ENCODE measurements around the gene PLA2G7. TPM values are rescaled to one million over a fixed set of nuclear protein-coding genes. Genes with fewer than 3 reads are reported as not detected.
A peak's percentile ranks its signal among the peaks of the same experiment; 100 is the strongest.

PLA2G7 gene
- total RNA-seq, 1 experiment from 2014 or later = not detected

- H3K36me3 Mint-ChIP-seq (ENCODE audit: insufficient read depth, unreplicated experiment) = peaks cover 18% of the 10 kb centered on the region
- H3K27ac Mint-ChIP-seq (ENCODE audit: low read depth, unreplicated experiment) = no peak overlapping the region
- H3K27me3 Mint-ChIP-seq (ENCODE audit: insufficient read depth, unreplicated experiment) = no peaks in the 10 kb centered on the region
- POLR2A ChIA-PET = interaction anchor here (1.4 kb wide), 1 partner anchor 10 kb away, joined by 4 read pairs; no protein-coding TSS in a partner anchor
- no peak for TF ChIP-seq CTCF (IDR thresholded peaks at IDR 0.05; ENCODE audit: unreplicated experiment)
- no peak overlapping the region for H3K4me3 Mint-ChIP-seq (ENCODE audit: unreplicated experiment)
- no peaks in the 10 kb centered on the region for H3K4me1 Mint-ChIP-seq (ENCODE audit: insufficient read depth, unreplicated experiment)
- intact Hi-C loops (cut with micrococcal nuclease) = no loop called here
- no peak for DNase-seq (ENCODE audit: unreplicated experiment)
- CTCF ChIA-PET = interaction anchor here (0.9 kb wide), 1 partner anchor 736 kb away, joined by 3 read pairs; no protein-coding TSS in a partner anchor
- no TSS peak for BruUV-seq (replicated peaks)
- no peaks in the 10 kb centered on the region for H3K9me3 Mint-ChIP-seq (ENCODE audit: unreplicated experiment)
Measured at GRCh38 chr6:46667377-46667776, 67.8 kb downstream of the PLA2G7 start.

GRCh38 chr6:46661483-46661882 lies 73.7 kb downstream of the PLA2G7 start:
- no peak for DNase-seq (ENCODE audit: unreplicated experiment)
- POLR2A ChIA-PET = interaction anchor here (1.7 kb wide), 1 partner anchor 9 kb away, joined by 8 read pairs; the partner anchor contains the start of genes CYP39A1 and SLC25A27
- peaks cover 18% of the 10 kb centered on the region for H3K36me3 Mint-ChIP-seq (ENCODE audit: insufficient read depth, unreplicated experiment)
- no TSS peak for BruUV-seq (replicated peaks)
- intact Hi-C loops (cut with micrococcal nuclease) = no loop called here
- CTCF ChIA-PET = interaction anchor here (1.0 kb wide), 1 partner anchor 13 kb away, joined by 3 read pairs; no protein-coding TSS in a partner anchor
- no peaks in the 10 kb centered on the region for H3K9me3 Mint-ChIP-seq (ENCODE audit: unreplicated experiment)
- TF ChIP-seq CTCF (IDR thresholded peaks at IDR 0.05; ENCODE audit: unreplicated experiment) = no peak
- H3K4me1 Mint-ChIP-seq (ENCODE audit: insufficient read depth, unreplicated experiment) = no peaks in the 10 kb centered on the region
- H3K27ac Mint-ChIP-seq (ENCODE audit: low read depth, unreplicated experiment) = no peak overlapping the region
- no peak overlapping the region for H3K4me3 Mint-ChIP-seq (ENCODE audit: unreplicated experiment)
- H3K27me3 Mint-ChIP-seq (ENCODE audit: insufficient read depth, unreplicated experiment) = no peaks in the 10 kb centered on the region

- ChIA-PET CTCF (interaction anchor here (1.3 kb wide), 1 partner anchor 170 kb away, joined by 3 read pairs; no protein-coding TSS in a partner anchor), POLR2A (interaction anchor here (1.0 to 1.2 kb wide), 2 partner anchors 10 to 20 kb away, joined by 3 to 4 read pairs; no protein-coding TSS in a partner anchor)
- no TSS peak for BruUV-seq (replicated peaks)
- Mint-ChIP-seq H3K36me3 (ENCODE audit: insufficient read depth, unreplicated experiment) (peaks cover 28% of the 10 kb centered on the region), H3K9me3 (ENCODE audit: unreplicated experiment) (no peaks in the 10 kb centered on the region), H3K27ac (ENCODE audit: low read depth, unreplicated experiment) (no peak overlapping the region), H3K4me1 (ENCODE audit: insufficient read depth, unreplicated experiment) (no peaks in the 10 kb centered on the region), H3K27me3 (ENCODE audit: insufficient read depth, unreplicated experiment) (no peaks in the 10 kb centered on the region), H3K4me3 (ENCODE audit: unreplicated experiment) (no peak overlapping the region)
- intact Hi-C loops (cut with micrococcal nuclease) = no loop called here
- no peak for TF ChIP-seq CTCF (IDR thresholded peaks at IDR 0.05; ENCODE audit: unreplicated experiment)
- no peak for DNase-seq (ENCODE audit: unreplicated experiment)
Measured at GRCh38 chr6:46657642-46658041, 77.5 kb downstream of the PLA2G7 start.

- Mint-ChIP-seq H3K36me3 (ENCODE audit: insufficient read depth, unreplicated experiment) (peaks cover 28% of the 10 kb centered on the region), H3K4me1 (ENCODE audit: insufficient read depth, unreplicated experiment) (no peaks in the 10 kb centered on the region), H3K27ac (ENCODE audit: low read depth, unreplicated experiment) (no peak overlapping the region), H3K27me3 (ENCODE audit: insufficient read depth, unreplicated experiment) (no peaks in the 10 kb centered on the region), H3K4me3 (ENCODE audit: unreplicated experiment) (no peak overlapping the region), H3K9me3 (ENCODE audit: unreplicated experiment) (no peaks in the 10 kb centered on the region)
- ChIA-PET CTCF (interaction anchor here (0.6 to 1.3 kb wide), 4 partner anchors 19 to 627 kb away, joined by 3 to 6 read pairs (median 3); no protein-coding TSS in a partner anchor), POLR2A (interaction anchor here (0.8 to 1.7 kb wide), 2 partner anchors 18 to 166 kb away, joined by 3 to 10 read pairs; no protein-coding TSS in a partner anchor)
- peak; percentile 11 for TF ChIP-seq CTCF (IDR thresholded peaks at IDR 0.05; ENCODE audit: unreplicated experiment)
- no TSS peak for BruUV-seq (replicated peaks)
- DNase-seq (ENCODE audit: unreplicated experiment) = no peak
- intact Hi-C loops (cut with micrococcal nuclease) = no loop called here
Measured at GRCh38 chr6:46655803-46656202, 79.4 kb downstream of the PLA2G7 start.

Other genes starting within 250 kb of the PLA2G7 start
- gene RCAN2, start 243.9 kb downstream of the PLA2G7 start, total RNA-seq (2022) = 0.09 TPM in 1 of 2 replicates, not detected in the other
- gene CYP39A1, start 82.6 kb downstream of the PLA2G7 start, total RNA-seq (2022) = 7.2 and 7.4 TPM in 2 replicates
- gene SLC25A27, start 82.4 kb downstream of the PLA2G7 start, total RNA-seq (2022) = 21.7 and 36.9 TPM in 2 replicates
- gene TDRD6, start 47.5 kb downstream of the PLA2G7 start, total RNA-seq (2022) = 0.56 and 0.66 TPM in 2 replicates
- not detected in 2 replicates for gene ANKRD66, start 11.6 kb upstream of the PLA2G7 start, total RNA-seq (2022)
- not detected in 2 replicates for gene MEP1A, start 58.0 kb upstream of the PLA2G7 start, total RNA-seq (2022)
- not detected in 2 replicates for gene ADGRF5, start 186.6 kb upstream of the PLA2G7 start, total RNA-seq (2022)